Suprapubic skin (tissue), 4 donors: ENCODE data around the gene CHMP3. TPM values are rescaled to one million over a fixed set of nuclear protein-coding genes. Genes with fewer than 3 reads are reported as not detected.

Experiments used
- DNase-seq, 2 donors: peaks; one replicate each; pipeline ENCODE4 v3.0.0-alpha.2; 2019; ENCODE audit warnings: low spot score in 2 of 2
- H3K27ac ChIP-seq: fragments of 200-600 bp; sonication (generic); one replicate; pipeline ENCODE4 v1.5.1; 2019
- H3K27me3 ChIP-seq: fragments of 200-600 bp; sonication (generic); one replicate; pipeline ENCODE4 v1.5.1; 2019
- H3K36me3 ChIP-seq: fragments of 200-600 bp; sonication (generic); one replicate; pipeline ENCODE4 v1.5.1; 2019
- H3K4me1 ChIP-seq: fragments of 200-600 bp; sonication (generic); one replicate; pipeline ENCODE4 v1.5.1; 2019
- H3K4me3 ChIP-seq: fragments of 200-600 bp; sonication (generic); one replicate; pipeline ENCODE4 v1.5.1; 2019; ENCODE audit warnings: mild to moderate bottlenecking
- H3K9me3 ChIP-seq: fragments of 200-600 bp; sonication (generic); one replicate; pipeline ENCODE4 v1.5.1; 2019
- CTCF ChIP-seq, 2 donors: fragments of 200-600 bp in 1 of 2; fragments of 450-650 bp in 1 of 2; sonication (generic) in 1 of 2; IDR thresholded peaks; one replicate each; pipeline ENCODE4 v1.5.1; 2016 to 2019; ENCODE audit warnings: antibody characterized with exemption in 2 of 2, mild to moderate bottlenecking in 1 of 2, moderate library complexity in 1 of 2
- EP300 ChIP-seq: sonication (generic); formaldehyde crosslinking; IDR thresholded peaks from one replicate; pipeline ENCODE4 v1.6.1; 2017; ENCODE audit warnings: antibody characterized with exemption
- POLR2A ChIP-seq, 2 donors: fragments of 450-650 bp; IDR thresholded peaks; one replicate each; pipeline ENCODE4 v1.6.1; 2017; ENCODE audit warnings: antibody characterized with exemption in 2 of 2, mild to moderate bottlenecking in 2 of 2, moderate library complexity in 2 of 2
- POLR2AphosphoS5 ChIP-seq, 3 donors: sonication (generic); formaldehyde crosslinking; IDR thresholded peaks; one replicate each; pipeline ENCODE4 v1.6.1; 2017; ENCODE audit warnings: antibody characterized with exemption in 3 of 3
- WGBS: methylation state at CpG from one replicate; pipeline ENCODE4 v1.1.5; 2018; 5-methylcytosine and 5-hydroxymethylcytosine counted together
- total RNA-seq, 4 donors: library from RNA; depleted of rRNA; stranded (reverse); fragments of >200 nt; gene quantifications; one replicate each; pipeline ENCODE4 v1.1.0, GENCODE V29; 2016

Gene CHMP3
- total RNA-seq, 4 donors from 2014 or later, result 77.5 to 104 (median 92.4) TPM

DNA sequence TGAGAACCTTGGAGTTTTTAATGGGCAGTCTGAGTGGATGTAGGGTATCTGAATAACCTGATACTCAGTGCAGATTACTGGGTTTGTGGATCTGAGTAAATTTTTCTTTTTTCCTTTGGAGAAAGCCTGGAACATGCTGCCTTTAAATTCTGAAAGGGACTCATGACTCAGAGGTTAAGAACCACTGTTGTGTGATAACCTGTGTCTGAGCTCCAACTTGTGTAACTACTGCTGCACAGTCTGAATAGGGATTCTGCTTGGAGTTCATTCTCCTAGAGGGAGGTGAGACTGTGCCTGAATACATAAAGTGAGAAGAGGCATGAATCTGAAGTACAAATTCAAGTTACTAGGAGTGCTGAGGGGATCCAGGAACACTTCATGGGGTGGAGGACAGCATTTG, 85.9 kb downstream of the CHMP3 start:
- no peak for DNase-seq

DNA sequence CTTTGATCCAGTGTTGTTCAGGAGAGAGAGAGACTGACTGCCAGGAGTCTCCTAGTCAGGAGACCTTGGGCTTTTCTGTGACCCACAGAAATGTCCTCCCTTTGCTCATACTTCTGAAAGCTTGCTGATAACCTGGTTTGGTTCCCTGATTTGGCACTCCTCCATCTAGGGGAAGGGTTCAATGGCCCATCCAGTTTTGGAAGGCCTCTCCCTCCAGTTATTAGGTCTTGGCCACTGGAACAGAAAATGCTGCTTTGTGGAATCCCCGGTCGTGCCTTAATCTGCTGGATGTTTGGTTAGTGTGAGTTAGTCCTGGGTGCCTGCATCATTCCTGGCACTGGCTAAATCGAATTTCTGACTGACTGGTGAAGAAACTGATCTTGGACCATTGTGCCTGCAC, 86.3 kb downstream of the CHMP3 start:
- no peak for DNase-seq
- no peaks in the 10 kb centered on the region for H3K9me3 ChIP-seq
- TF ChIP-seq POLR2A (IDR thresholded peaks at IDR 0.05) (no peak), POLR2AphosphoS5 (IDR thresholded peaks at IDR 0.05) (no peak), EP300 (no peak), CTCF (IDR thresholded peaks at IDR 0.05) (no peak)
- peaks cover 88% of the 10 kb centered on the region for H3K36me3 ChIP-seq
- 76% methylated on average over 3 of the region's 3 CpGs for WGBS
- H3K4me1 ChIP-seq, result peaks cover 14% of the 10 kb centered on the region
- no peaks in the 10 kb centered on the region for H3K27me3 ChIP-seq
- no peak overlapping the region for H3K4me3 ChIP-seq
- H3K27ac ChIP-seq, result no peak overlapping the region

More for the DNA sequence above, 85.9 kb downstream of the CHMP3 start:
- no peaks in the 10 kb centered on the region for H3K27me3 ChIP-seq
- no peaks in the 10 kb centered on the region for H3K9me3 ChIP-seq
- H3K4me3 ChIP-seq, result no peak overlapping the region
- TF ChIP-seq EP300, result no peak
- TF ChIP-seq POLR2AphosphoS5 (IDR thresholded peaks at IDR 0.05), result no peak
- no peak for TF ChIP-seq CTCF (IDR thresholded peaks at IDR 0.05)
- no peak for TF ChIP-seq POLR2A (IDR thresholded peaks at IDR 0.05)
- peaks cover 88% of the 10 kb centered on the region for H3K36me3 ChIP-seq
- peaks cover 18% of the 10 kb centered on the region for H3K4me1 ChIP-seq
- H3K27ac ChIP-seq, result no peak overlapping the region

- H3K27me3 ChIP-seq, result no peaks in the 10 kb centered on the region
- TF ChIP-seq CTCF (IDR thresholded peaks at IDR 0.05) (no peak), POLR2A (IDR thresholded peaks at IDR 0.05) (no peak)
- H3K4me1 ChIP-seq, result peaks cover 11% of the 10 kb centered on the region
- H3K4me3 ChIP-seq, result no peak overlapping the region
- no peak overlapping the region for H3K27ac ChIP-seq
- no peaks in the 10 kb centered on the region for H3K9me3 ChIP-seq
- peaks cover 86% of the 10 kb centered on the region for H3K36me3 ChIP-seq
- no peak for DNase-seq
Observed at GRCh38 chr2:86476092-86476491, 87.2 kb downstream of the CHMP3 start.

DNA sequence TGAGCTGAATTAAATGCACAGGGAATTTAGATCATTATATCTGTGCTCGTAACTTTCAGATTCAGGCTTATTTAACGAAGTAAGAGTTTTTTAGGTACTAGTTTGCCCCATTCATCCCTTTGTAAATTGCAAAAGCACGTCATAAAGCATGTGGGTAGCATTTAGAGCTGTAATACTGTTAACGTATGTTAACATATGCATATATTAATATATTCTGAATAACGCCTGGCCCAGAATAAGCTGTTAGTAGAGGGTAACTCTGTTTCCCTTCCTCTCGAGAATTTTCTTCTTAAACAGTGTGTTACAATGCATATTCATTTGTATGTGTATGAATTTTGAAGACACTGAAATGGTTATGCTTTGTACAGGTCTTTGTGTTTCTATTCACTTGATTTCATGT, 91.6 kb downstream of the CHMP3 start:
- H3K9me3 ChIP-seq, result no peaks in the 10 kb centered on the region
- no peaks in the 10 kb centered on the region for H3K4me1 ChIP-seq
- H3K36me3 ChIP-seq, result peaks cover 85% of the 10 kb centered on the region
- H3K27me3 ChIP-seq, result no peaks in the 10 kb centered on the region
- WGBS, result 93% methylated on average over 6 of the region's 6 CpGs
- H3K27ac ChIP-seq, result no peak overlapping the region
- no peak overlapping the region for H3K4me3 ChIP-seq
- no peak for TF ChIP-seq POLR2A (IDR thresholded peaks at IDR 0.05)
- no peak for TF ChIP-seq CTCF (IDR thresholded peaks at IDR 0.05)
- TF ChIP-seq POLR2AphosphoS5 (IDR thresholded peaks at IDR 0.05), result no peak
- TF ChIP-seq EP300, result no peak
- DNase-seq, result no peak

DNA sequence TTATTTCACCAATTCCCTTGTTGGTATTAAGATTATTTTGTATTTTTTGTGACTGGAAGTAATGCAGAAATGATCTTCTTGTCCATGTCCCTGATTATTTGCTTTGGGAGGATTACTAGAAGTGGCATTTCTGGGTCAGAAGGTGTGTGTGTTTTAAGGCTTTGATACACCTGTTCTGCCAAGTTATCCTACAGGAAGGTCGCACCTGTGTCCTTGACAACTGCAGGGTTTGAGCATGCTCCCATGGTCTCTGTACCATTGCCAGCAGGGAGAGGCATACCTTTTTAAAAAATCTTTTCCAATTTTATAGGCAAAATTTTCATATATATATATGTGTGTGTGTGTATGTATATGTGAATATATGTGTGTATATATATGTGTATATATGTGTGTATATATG, 92.4 kb downstream of the CHMP3 start:
- H3K4me1 ChIP-seq, result no peaks in the 10 kb centered on the region
- no peak overlapping the region for H3K27ac ChIP-seq
- no peaks in the 10 kb centered on the region for H3K27me3 ChIP-seq
- H3K9me3 ChIP-seq, result no peaks in the 10 kb centered on the region
- peaks cover 87% of the 10 kb centered on the region for H3K36me3 ChIP-seq
- H3K4me3 ChIP-seq, result no peak overlapping the region
- TF ChIP-seq EP300 (no peak), POLR2AphosphoS5 (IDR thresholded peaks at IDR 0.05) (no peak), POLR2A (IDR thresholded peaks at IDR 0.05) (no peak), CTCF (IDR thresholded peaks at IDR 0.05) (no peak)
- DNase-seq, result no peak
- 81% methylated on average over 1 of the region's 1 CpG for WGBS
